Activated gamma-delta T cell (primary cell): ENCODE data around the gene ADAMTS6.

Experiments used
- DNase-seq: peaks from one replicate; lab custom pipeline; 2025; lab: John Stamatoyannopoulos, UW

Gene ADAMTS6

GRCh38 chr5:65279603-65280002 lies 202.1 kb downstream of the ADAMTS6 start:
- DNase-seq: no peak

GRCh38 chr5:65276178-65276890 lies 205.4 kb downstream of the ADAMTS6 start:
- no peak for DNase-seq

GRCh38 chr5:65271906-65272305 lies 209.8 kb downstream of the ADAMTS6 start:
- no peak for DNase-seq

- no peak for DNase-seq
Measured at GRCh38 chr5:65268525-65268924, 213.2 kb downstream of the ADAMTS6 start.

- no peak for DNase-seq
Measured at GRCh38 chr5:65264420-65264819, 217.3 kb downstream of the ADAMTS6 start.

GRCh38 chr5:65263321-65263720 lies 218.4 kb downstream of the ADAMTS6 start:
- no peak for DNase-seq

GRCh38 chr5:65262649-65263059 lies 219.1 kb downstream of the ADAMTS6 start:
- DNase-seq: no peak

- no peak for DNase-seq
Measured at GRCh38 chr5:65262096-65262495, 219.6 kb downstream of the ADAMTS6 start.

- DNase-seq: no peak
Measured at GRCh38 chr5:65261499-65261898, 220.2 kb downstream of the ADAMTS6 start.

- no peak for DNase-seq
Measured at GRCh38 chr5:65255294-65255693, 226.4 kb downstream of the ADAMTS6 start.

GRCh38 chr5:65252977-65253376 lies 228.7 kb downstream of the ADAMTS6 start:
- no peak for DNase-seq

GRCh38 chr5:65248896-65249295 lies 232.8 kb downstream of the ADAMTS6 start:
- no peak for DNase-seq

GRCh38 chr5:65247594-65247993 lies 234.1 kb downstream of the ADAMTS6 start:
- DNase-seq: no peak

GRCh38 chr5:65246741-65247140 lies 235.0 kb downstream of the ADAMTS6 start:
- no peak for DNase-seq

- DNase-seq: no peak
Measured at GRCh38 chr5:65244031-65244430, 237.7 kb downstream of the ADAMTS6 start.

- DNase-seq: no peak
Measured at GRCh38 chr5:65243161-65243560, 238.6 kb downstream of the ADAMTS6 start.

- DNase-seq: no peak
Measured at GRCh38 chr5:65229841-65230240, 251.9 kb downstream of the ADAMTS6 start.

GRCh38 chr5:65213921-65214525 lies 267.7 kb downstream of the ADAMTS6 start:
- no peak for DNase-seq

GRCh38 chr5:65209341-65209740 lies 272.4 kb downstream of the ADAMTS6 start:
- DNase-seq: no peak

GRCh38 chr5:65204966-65205365 lies 276.8 kb downstream of the ADAMTS6 start:
- DNase-seq: no peak

- DNase-seq: no peak
Measured at GRCh38 chr5:65203746-65204145, 278.0 kb downstream of the ADAMTS6 start.

- DNase-seq: no peak
Measured at GRCh38 chr5:65199993-65200675, 281.6 kb downstream of the ADAMTS6 start.

GRCh38 chr5:65198456-65199120 lies 283.1 kb downstream of the ADAMTS6 start:
- no peak for DNase-seq
